Mammary epithelial cell (primary cell): ENCODE data around the gene BTG2.

Experiments used
- CTCF ChIP-seq, 2 donors: IDR thresholded peaks in 1 of 2; conservative IDR thresholded peaks in 1 of 2; 2 replicates each; pipeline ENCODE4 v1.5.1; 2011 to 2012; ENCODE audit warnings: inconsistent platforms in 2 of 2, low read length in 2 of 2, mild to moderate bottlenecking in 2 of 2, control low read depth in 1 of 2, low read depth in 1 of 2; ENCODE audit not compliant: insufficient read depth in 1 of 2; ENCODE audit errors: extremely low read depth in 1 of 2
- EZH2 ChIP-seq: IDR thresholded peaks from 2 replicates; pipeline ENCODE4 v1.6.1; 2012; ENCODE audit warnings: low read length, inconsistent platforms, borderline replicate concordance

GRCh38 chr1:203325418-203326091 is 20.2 kb downstream of the BTG2 start:
- TF ChIP-seq CTCF (conservative IDR thresholded peaks at IDR 0.05 in 1 of 2, IDR thresholded peaks at IDR 0.05 in 1 of 2; ENCODE audit: extremely low read depth in 1 of 2, insufficient read depth in 1 of 2, low read depth in 1 of 2, low read length in 2 of 2) (no peak), EZH2 (no peak)
